ENCODE results near the gene PSMA7. TPM values are rescaled to one million over a fixed set of nuclear protein-coding genes. Genes with fewer than 3 reads are reported as not detected.

PSMA7 gene
- total and polyA plus RNA-seq, 2 of the 8 experiments (the other 6 are each of a cell fraction or from before 2014, with no cell fraction given) = 361 to 648 TPM

DNA sequence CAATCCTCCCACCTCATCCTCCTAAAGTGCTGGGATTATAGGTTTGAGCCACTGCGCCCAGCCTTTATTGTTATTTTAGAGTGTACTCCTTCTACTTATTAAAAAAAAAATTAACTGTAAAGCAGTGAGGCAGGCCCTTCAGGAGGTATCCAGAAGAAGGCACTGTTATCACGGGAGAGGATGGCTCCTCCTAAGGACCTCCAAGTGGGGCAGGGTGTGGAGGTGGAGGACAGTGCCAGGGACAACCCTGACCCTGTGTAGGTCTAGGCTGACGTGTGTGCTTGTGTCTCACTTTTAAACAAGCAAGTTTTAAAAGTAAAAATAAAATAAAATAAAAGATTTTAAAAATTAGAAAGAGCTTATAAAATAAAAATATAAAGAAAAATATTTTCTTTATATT, 53.8 kb downstream of the PSMA7 start:
- Histone ChIP-seq H3K36me3 (ENCODE audit: control insufficient read depth in 2 of 4, insufficient read depth in 4 of 4, low read length in 3 of 4) (no peaks in the 10 kb centered on the region), H2BK12ac (ENCODE audit: low read depth, low read length) (no peak overlapping the region), H3K4ac (replicated peaks; ENCODE audit: insufficient read length, low read depth, low read length) (no peak overlapping the region), H3K56ac (replicated peaks; ENCODE audit: insufficient read length, low read depth, low read length) (no peak overlapping the region), H3K23me2 (ENCODE audit: low read depth, low read length) (peaks cover 2% of the 10 kb centered on the region; the same call in 1 of the 2 replicates), H3K27ac (ENCODE audit: low read depth, low read length) (no peak overlapping the region), H2BK15ac (ENCODE audit: low read length) (no peak overlapping the region), H4K5ac (ENCODE audit: insufficient read length, low read depth, low read length) (no peak overlapping the region), H3K4me1 (replicated peaks in 1 of 4; ENCODE audit: control insufficient read depth in 3 of 4, insufficient read depth in 4 of 4, low read length in 3 of 4) (peaks cover 0 to 3% (median 0%) of the 10 kb centered on the region in 4 experiments; a peak in 1 of 7 replicates), H2BK5ac (ENCODE audit: low read depth, low read length) (no peak overlapping the region), H4K8ac (ENCODE audit: extremely low read depth, insufficient read depth, low read length) (no peak overlapping the region), H3K23ac (ENCODE audit: insufficient read length) (no peak overlapping the region), H3K27me3 (replicated peaks in 1 of 4; ENCODE audit: control insufficient read depth in 3 of 4, extremely low read depth in 1 of 4, insufficient read depth in 3 of 4, low read length in 3 of 4) (peaks cover 0 to 2% (median 0%) of the 10 kb centered on the region in 4 experiments; a peak in 2 of 7 replicates), H4K91ac (replicated peaks; ENCODE audit: insufficient read length, low read length) (no peak overlapping the region), H2AK5ac (ENCODE audit: low read depth, low read length) (no peak overlapping the region), H3K79me1 (ENCODE audit: low read depth, low read length) (no peaks in the 10 kb centered on the region), H2AFZ (ENCODE audit: low read length) (no peak overlapping the region), H3K9me3 (ENCODE audit: insufficient read depth in 2 of 2, low read depth in 1 of 2, low read length in 1 of 2) (no peaks in the 10 kb centered on the region), H3K14ac (ENCODE audit: insufficient read length) (no peak overlapping the region), H3K4me3 (ENCODE audit: extremely low read depth in 1 of 4, insufficient read depth in 2 of 4, low read depth in 3 of 4, low read length in 4 of 4) (no peak overlapping the region), H4K20me1 (replicated peaks in 1 of 2; ENCODE audit: control insufficient read depth in 1 of 2, insufficient read depth in 2 of 2, low read length in 2 of 2) (peaks cover 0 to 5% of the 10 kb centered on the region in 2 experiments), H3K79me2 (ENCODE audit: control insufficient read depth in 1 of 2, insufficient read depth in 2 of 2, low read length in 2 of 2) (no peaks in the 10 kb centered on the region), H3K4me2 (ENCODE audit: insufficient read depth in 1 of 2, low read depth in 2 of 2, low read length in 2 of 2) (no peak overlapping the region), H2BK20ac (ENCODE audit: low read length) (no peak overlapping the region), H2BK120ac (replicated peaks; ENCODE audit: low read depth, low read length) (no peak overlapping the region), H3K9ac (replicated peaks in 1 of 4; ENCODE audit: extremely low read depth in 1 of 4, low read depth in 3 of 4, low read length in 3 of 4) (no peak overlapping the region), H3K18ac (ENCODE audit: extremely low read depth, low read length) (no peak overlapping the region)
- POLR2A ChIA-PET (ENCODE audit: partially characterized antibody) = interaction anchor here (1.0 to 1.9 kb wide), 3 partner anchors 18 to 32 kb away, joined by 4 to 8 read pairs (median 7); partner anchors contain the start of gene LSM14B
- no peak for FAIRE-seq
- 88% methylated on average over 3 of the region's 3 CpGs; no CpG with 5 or more reads in 1 of the 2 experiments for WGBS, 2 experiments (ENCODE audit: extremely low coverage in 1 of 2, insufficient coverage in 1 of 2, insufficient read length in 1 of 2, insufficient replicate concordance in 2 of 2, low coverage in 1 of 2, low lambda C conversion rate in 2 of 2, missing lambda C conversion rate in 1 of 2)
- no peak for DNase-seq (ENCODE audit: low read depth in 1 of 2, low spot score in 2 of 2)
- CTCF ChIA-PET (ENCODE audit: partially characterized antibody) = interaction anchor here (0.6 to 1.7 kb wide), 3 partner anchors 9 to 67 kb away, joined by 3 to 5 read pairs (median 3); no protein-coding TSS in a partner anchor
- TF ChIP-seq POLR2AphosphoS5 (IDR thresholded peaks at IDR 0.05; ENCODE audit: low read depth, low read length) (no peak), CHD1 (IDR thresholded peaks at IDR 0.05; ENCODE audit: low read depth, low read length) (no peak), KDM4A (IDR thresholded peaks at IDR 0.05; ENCODE audit: low read depth, low read length, severe bottlenecking) (no peak), NRF1 (IDR thresholded peaks at IDR 0.05; ENCODE audit: low read depth, low read length) (no peak), BRCA1 (IDR thresholded peaks at IDR 0.05; ENCODE audit: low read depth, low read length) (no peak), TAF1 (IDR thresholded peaks at IDR 0.05; ENCODE audit: low read depth, low read length) (no peak), EGR1 (IDR thresholded peaks at IDR 0.05; ENCODE audit: borderline replicate concordance, low read depth, low read length) (no peak), RBBP5 (IDR thresholded peaks at IDR 0.05; ENCODE audit: borderline replicate concordance, low read depth, low read length) (no peak), CEBPB (IDR thresholded peaks at IDR 0.05; ENCODE audit: low read depth, low read length) (no peak), GABPA (IDR thresholded peaks at IDR 0.05; ENCODE audit: borderline replicate concordance, insufficient read depth, low read length) (no peak), SRF (IDR thresholded peaks at IDR 0.05; ENCODE audit: low read depth, low read length) (no peak), KDM5A (IDR thresholded peaks at IDR 0.05; ENCODE audit: low read length) (no peak), SIX5 (IDR thresholded peaks at IDR 0.05; ENCODE audit: low read depth, low read length) (no peak), JUND (IDR thresholded peaks at IDR 0.05; ENCODE audit: low read length) (no peak)
